Astrocyte of the cerebellum (primary cell): Measurements from ENCODE around the gene SLC25A47.

ENCODE experiments used
- DNase-seq: peaks from one replicate; pipeline ENCODE4 v3.0.0-alpha.2; 2011; ENCODE audit warnings: low read depth
- H3K4me3 ChIP-seq: 2 replicates; pipeline ENCODE4 v1.5.1; 2011; ENCODE audit warnings: mild to moderate bottlenecking, low read depth, low read length, moderate library complexity
- in situ Hi-C: cut with HindIII; loops from 2 replicates; pipeline ENCODE4 v1.10.0; 2017; ENCODE audit warnings: low sequenced_read_pairs
- TF ChIP-seq, protein P1 (sequence below): IDR thresholded peaks from 2 replicates; pipeline ENCODE4 v1.5.1; 2012; ENCODE audit warnings: low read length, low read depth, moderate library complexity, mild to moderate bottlenecking; ENCODE audit errors: missing control alignments

SLC25A47 gene

DNA sequence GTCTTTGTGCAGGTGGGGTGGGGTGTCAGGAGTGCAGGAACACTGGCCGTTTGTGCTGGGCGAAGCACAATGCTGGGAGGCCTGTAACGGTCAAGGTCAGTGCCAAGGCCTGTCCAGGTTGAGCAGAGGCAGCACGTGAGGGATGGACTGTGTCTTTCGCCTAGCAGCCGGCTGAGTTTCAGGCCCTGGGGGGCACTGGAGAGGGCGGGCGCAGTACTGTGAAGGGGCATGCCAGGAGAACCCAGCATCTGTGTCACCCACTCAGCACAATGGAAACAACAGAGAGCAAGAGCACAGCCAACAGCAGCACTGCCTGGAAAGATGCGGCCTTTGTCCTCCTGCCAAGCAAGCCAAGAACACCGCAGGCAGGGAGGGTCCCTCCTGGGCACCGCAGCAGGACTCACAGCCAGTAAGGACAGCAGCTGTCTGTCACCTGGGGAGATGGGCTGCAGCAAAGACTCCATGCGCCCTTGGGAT is 25.2 kb downstream of the SLC25A47 start:
- no peak overlapping the region for H3K4me3 ChIP-seq
- TF ChIP-seq, protein P1, sequence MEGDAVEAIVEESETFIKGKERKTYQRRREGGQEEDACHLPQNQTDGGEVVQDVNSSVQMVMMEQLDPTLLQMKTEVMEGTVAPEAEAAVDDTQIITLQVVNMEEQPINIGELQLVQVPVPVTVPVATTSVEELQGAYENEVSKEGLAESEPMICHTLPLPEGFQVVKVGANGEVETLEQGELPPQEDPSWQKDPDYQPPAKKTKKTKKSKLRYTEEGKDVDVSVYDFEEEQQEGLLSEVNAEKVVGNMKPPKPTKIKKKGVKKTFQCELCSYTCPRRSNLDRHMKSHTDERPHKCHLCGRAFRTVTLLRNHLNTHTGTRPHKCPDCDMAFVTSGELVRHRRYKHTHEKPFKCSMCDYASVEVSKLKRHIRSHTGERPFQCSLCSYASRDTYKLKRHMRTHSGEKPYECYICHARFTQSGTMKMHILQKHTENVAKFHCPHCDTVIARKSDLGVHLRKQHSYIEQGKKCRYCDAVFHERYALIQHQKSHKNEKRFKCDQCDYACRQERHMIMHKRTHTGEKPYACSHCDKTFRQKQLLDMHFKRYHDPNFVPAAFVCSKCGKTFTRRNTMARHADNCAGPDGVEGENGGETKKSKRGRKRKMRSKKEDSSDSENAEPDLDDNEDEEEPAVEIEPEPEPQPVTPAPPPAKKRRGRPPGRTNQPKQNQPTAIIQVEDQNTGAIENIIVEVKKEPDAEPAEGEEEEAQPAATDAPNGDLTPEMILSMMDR, result no peak
- in situ Hi-C loops, result no loop called here
- DNase-seq, result no peak

DNA sequence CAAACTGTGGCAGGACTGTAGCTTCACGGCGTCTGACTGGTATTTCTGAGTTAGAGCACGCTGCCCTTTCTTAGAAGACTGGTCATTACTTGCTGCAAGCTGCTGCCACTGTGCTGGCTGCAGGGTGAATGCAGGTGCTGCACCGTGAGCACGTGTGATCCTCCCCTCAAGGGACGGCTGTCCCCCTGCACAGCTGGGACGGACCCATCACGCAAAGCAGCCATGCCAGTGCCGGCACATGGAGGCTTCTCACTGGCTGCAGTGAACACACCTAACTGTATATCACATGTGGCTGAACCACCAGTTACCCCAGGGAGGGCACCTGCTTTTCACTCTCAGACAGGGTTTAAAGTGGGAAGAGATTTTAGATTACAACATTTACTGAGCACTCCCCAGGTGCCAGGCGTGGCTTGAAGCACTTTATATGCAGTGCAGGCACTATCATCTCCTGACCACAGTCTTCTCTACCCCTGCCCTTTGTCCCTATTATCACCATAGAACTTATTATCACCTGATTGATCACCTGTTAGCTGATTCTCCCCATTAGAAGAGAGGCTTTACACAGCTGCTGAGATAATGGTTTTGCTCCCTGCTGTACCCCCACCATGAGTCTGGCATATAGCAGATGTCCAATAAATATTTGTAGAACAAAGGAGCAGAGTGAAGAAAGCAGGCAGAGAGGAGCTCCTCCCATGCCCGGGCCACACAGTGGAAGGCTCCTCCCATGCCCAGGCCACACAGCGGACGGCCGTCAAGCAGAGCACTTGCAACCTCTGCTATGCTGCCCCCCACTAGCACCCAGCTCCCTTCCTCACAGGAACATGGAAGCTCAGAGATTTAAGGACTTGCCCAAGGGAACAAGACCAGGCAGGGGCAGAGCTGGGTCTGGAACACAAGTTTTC is 25.9 kb downstream of the SLC25A47 start:
- in situ Hi-C loops, result no loop called here
- TF ChIP-seq, protein P1, result no peak
- no peak for DNase-seq
- no peak overlapping the region for H3K4me3 ChIP-seq

DNA sequence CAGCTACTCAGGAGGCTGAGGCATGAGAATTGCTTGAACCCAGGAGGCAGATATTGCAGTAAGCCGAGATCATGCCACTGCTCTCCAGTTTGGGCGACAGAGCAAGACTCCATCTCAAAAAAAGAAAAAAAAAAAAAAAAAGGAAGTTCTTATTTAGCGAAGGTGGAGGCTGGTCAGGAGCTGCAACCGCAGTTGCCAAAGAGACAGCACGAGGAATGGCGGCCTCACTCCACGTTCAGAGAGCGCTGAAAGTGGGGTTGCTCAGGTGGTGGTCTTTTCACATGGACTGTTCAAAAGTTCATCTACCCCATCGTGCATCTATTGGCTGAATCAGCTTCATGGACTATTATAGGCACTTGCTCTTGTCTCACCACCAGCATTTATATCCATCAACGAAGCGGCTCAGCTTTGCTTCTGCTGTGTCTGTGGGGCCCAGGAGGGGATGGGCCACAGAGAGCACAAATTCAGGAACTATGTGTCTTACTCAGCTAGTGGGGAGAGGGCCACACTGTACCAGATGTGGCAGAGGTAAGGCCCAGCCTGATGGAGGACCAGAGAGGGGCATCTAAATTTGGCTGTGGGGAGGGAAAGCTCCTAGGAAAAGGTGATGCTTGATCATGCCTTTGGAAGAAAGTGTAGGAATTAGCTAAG is 27.3 kb downstream of the SLC25A47 start:
- TF ChIP-seq, protein P1, result no peak
- DNase-seq, result no peak
- in situ Hi-C loops, result no loop called here
- no peak overlapping the region for H3K4me3 ChIP-seq

DNA sequence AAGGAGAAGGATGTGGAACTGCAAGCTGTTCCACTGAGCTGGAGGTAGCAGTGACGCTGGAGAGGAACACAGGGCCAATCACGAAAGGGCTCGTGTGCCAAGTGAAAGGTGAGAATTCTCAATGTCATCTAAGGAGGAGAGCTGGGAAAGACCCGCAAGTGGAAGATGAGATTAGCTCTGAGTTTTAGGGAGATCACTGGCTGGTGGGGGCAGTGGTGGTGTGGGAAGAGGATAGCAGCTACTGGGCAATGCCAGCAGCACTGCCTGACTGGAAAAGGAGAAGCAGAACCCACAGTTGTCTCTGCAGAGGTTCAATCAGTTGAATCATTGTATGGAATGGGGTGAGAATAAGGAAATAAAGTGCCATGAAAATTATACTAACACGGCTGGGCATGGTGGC is 27.8 kb downstream of the SLC25A47 start:
- DNase-seq, result no peak
- no peak overlapping the region for H3K4me3 ChIP-seq
- TF ChIP-seq, protein P1, result no peak
- in situ Hi-C loops, result no loop called here

DNA sequence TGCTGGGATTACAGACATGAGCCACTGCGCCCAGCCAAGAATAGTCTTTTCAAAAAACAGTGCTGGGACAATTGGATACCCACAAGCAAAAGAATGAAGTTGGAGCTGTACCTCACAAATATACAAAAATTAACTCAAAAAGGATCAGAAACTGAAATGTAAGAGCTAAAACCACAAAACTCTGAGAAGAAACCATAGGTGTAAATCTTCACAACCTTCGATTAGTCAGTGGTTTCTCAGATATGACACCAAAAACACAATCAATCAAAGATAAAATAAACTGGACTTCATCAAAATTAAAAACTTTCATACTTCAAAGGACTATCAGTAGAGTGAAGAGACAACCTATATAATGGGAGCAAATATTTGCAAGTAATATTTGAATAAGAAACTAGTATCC is 35.3 kb downstream of the SLC25A47 start:
- TF ChIP-seq, protein P1, result no peak
- no peak overlapping the region for H3K4me3 ChIP-seq
- in situ Hi-C loops, result no loop called here
- no peak for DNase-seq

DNA sequence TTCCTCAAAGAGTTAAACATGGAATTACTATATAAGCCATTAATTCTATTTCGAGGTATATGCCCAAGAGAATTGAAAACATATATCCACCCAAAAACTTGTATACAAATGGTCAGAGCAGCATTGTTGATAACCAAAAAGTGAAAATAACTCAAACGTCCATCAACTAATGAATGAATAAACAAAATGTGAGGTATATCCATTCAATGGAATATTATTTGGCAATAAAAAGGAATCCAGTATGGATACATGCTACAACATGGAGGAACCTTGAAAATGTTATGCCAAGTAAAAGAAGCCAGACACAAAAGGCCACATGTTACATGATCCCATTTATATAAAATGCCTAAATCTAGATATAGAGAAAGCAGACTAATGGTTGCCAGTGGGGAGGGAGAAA is 36.0 kb downstream of the SLC25A47 start:
- no peak for DNase-seq
- in situ Hi-C loops, result no loop called here
- no peak overlapping the region for H3K4me3 ChIP-seq
- TF ChIP-seq, protein P1, result no peak
